Gastroesophageal sphincter (tissue), 4 donors: ENCODE data around the gene HERC5. TPM values are rescaled to one million over a fixed set of nuclear protein-coding genes. Genes with fewer than 3 reads are reported as not detected.

ENCODE experiments used
- ATAC-seq: fragments of 150-250 bp; one replicate; pipeline ENCODE4 v1.9.1; 2016; ENCODE audit warnings: mild to moderate bottlenecking, moderate library complexity
- H3K27ac ChIP-seq, 4 donors: fragments of 200-600 bp; sonication (generic) in 3 of 4; 1 replicate in 3 of 4; 2 replicates in 1 of 4; pipeline ENCODE4 v1.5.1; 2016 to 2019
- H3K27me3 ChIP-seq: fragments of 200-600 bp; sonication (generic); one replicate; pipeline ENCODE4 v1.5.1; 2019
- H3K36me3 ChIP-seq, 2 donors: fragments of 200-600 bp; sonication (generic); one replicate each; pipeline ENCODE4 v1.5.1; 2019; ENCODE audit warnings: control low read depth in 1 of 2
- H3K4me1 ChIP-seq, 3 donors: fragments of 200-600 bp; sonication (generic); 1 replicate in 2 of 3; 2 replicates in 1 of 3; pipeline ENCODE4 v1.5.1; 2016 to 2019; ENCODE audit warnings: control low read depth in 2 of 3
- H3K4me3 ChIP-seq, 2 donors: fragments of 200-600 bp; sonication (generic); one replicate each; pipeline ENCODE4 v1.5.1; 2019; ENCODE audit warnings: mild to moderate bottlenecking in 1 of 2, moderate library complexity in 1 of 2
- H3K9me3 ChIP-seq, 3 donors: fragments of 200-600 bp; sonication (generic); one replicate each; pipeline ENCODE4 v1.5.1; 2017 to 2019; ENCODE audit warnings: control low read depth in 2 of 3
- EP300 ChIP-seq: sonication (generic); formaldehyde crosslinking; IDR thresholded peaks from one replicate; pipeline ENCODE4 v1.6.1; 2017; ENCODE audit warnings: antibody characterized with exemption, mild to moderate bottlenecking
- POLR2A ChIP-seq, 2 donors: fragments of 450-650 bp; IDR thresholded peaks; one replicate each; pipeline ENCODE4 v1.6.1; 2017; ENCODE audit warnings: antibody characterized with exemption in 2 of 2, mild to moderate bottlenecking in 2 of 2, moderate library complexity in 1 of 2
- POLR2AphosphoS5 ChIP-seq: sonication (generic); formaldehyde crosslinking; IDR thresholded peaks from one replicate; pipeline ENCODE4 v1.6.1; 2017; ENCODE audit warnings: antibody characterized with exemption
- WGBS, 2 donors: methylation state at CpG; one replicate each; pipeline ENCODE4 v1.1.5; 2018; ENCODE audit warnings: low coverage in 1 of 2; 5-methylcytosine and 5-hydroxymethylcytosine counted together
- total RNA-seq, 4 donors: library from RNA; depleted of rRNA; stranded (reverse); fragments of >200 nt; gene quantifications; one replicate each; pipeline ENCODE4 v1.1.0, GENCODE V29; 2016
- TF ChIP-seq, protein P1 (sequence below), 4 experiments: fragments of 200-600 bp in 2 of 4; fragments of 450-650 bp in 2 of 4; sonication (generic) in 1 of 4; IDR thresholded peaks; one replicate each; pipeline ENCODE4 v1.5.1; 2017 to 2019; ENCODE audit warnings: antibody characterized with exemption in 4 of 4, mild to moderate bottlenecking in 2 of 4, moderate library complexity in 2 of 4

The HERC5 gene
- total RNA-seq, 4 donors from 2014 or later, result 2.2 to 5.9 (median 3.9) TPM

DNA sequence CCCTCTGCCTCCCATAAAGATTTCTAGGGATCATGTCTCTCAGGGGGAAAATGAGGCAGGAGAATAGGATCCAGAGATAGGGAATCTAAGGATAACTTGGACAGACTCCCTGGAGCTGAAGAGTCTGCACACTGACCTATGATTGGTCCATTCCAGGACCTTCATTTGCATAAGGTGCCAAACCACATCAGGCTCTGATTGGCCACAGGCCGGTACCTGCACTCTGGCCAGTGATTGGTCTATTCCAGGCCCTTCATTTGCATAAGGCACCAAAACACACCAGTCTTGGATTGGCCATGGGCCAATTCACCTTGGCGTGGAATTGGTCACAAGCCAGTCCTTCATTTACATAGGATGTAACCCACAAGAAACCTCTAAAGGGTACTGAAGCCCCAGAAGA is 4.0 kb upstream of the HERC5 start:
- Histone ChIP-seq H3K27me3 (no peaks in the 10 kb centered on the region), H3K36me3 (no peaks in the 10 kb centered on the region), H3K4me1 (peaks cover 0 to 16% (median 0%) of the 10 kb centered on the region in 3 donors), H3K4me3 (no peak overlapping the region), H3K27ac (no peak overlapping the region), H3K9me3 (no peaks in the 10 kb centered on the region)
- 29 to 100% methylated on average over 1 of the region's 2 CpGs for WGBS, 2 donors
- ATAC-seq, result no peak
- TF ChIP-seq POLR2AphosphoS5, result no peak
- no peak for TF ChIP-seq POLR2A (IDR thresholded peaks at IDR 0.05)
- TF ChIP-seq, protein P1, sequence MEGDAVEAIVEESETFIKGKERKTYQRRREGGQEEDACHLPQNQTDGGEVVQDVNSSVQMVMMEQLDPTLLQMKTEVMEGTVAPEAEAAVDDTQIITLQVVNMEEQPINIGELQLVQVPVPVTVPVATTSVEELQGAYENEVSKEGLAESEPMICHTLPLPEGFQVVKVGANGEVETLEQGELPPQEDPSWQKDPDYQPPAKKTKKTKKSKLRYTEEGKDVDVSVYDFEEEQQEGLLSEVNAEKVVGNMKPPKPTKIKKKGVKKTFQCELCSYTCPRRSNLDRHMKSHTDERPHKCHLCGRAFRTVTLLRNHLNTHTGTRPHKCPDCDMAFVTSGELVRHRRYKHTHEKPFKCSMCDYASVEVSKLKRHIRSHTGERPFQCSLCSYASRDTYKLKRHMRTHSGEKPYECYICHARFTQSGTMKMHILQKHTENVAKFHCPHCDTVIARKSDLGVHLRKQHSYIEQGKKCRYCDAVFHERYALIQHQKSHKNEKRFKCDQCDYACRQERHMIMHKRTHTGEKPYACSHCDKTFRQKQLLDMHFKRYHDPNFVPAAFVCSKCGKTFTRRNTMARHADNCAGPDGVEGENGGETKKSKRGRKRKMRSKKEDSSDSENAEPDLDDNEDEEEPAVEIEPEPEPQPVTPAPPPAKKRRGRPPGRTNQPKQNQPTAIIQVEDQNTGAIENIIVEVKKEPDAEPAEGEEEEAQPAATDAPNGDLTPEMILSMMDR (IDR thresholded peaks at IDR 0.05), result no peak
- no peak for TF ChIP-seq EP300

- Histone ChIP-seq H3K4me1 (peaks cover 0 to 21% (median 0%) of the 10 kb centered on the region in 3 donors), H3K27ac (peak overlapping the region in 3 of 4 donors; percentile 84 to 87 (median 86)), H3K9me3 (no peaks in the 10 kb centered on the region), H3K4me3 (peak overlapping the region; percentile 50 to 79), H3K36me3 (peaks cover 0 to 5% of the 10 kb centered on the region in 2 donors), H3K27me3 (no peaks in the 10 kb centered on the region)
- peak; percentile 70 for ATAC-seq
- TF ChIP-seq POLR2AphosphoS5 (no peak), POLR2A (IDR thresholded peaks at IDR 0.05) (no peak), EP300 (no peak)
- TF ChIP-seq, protein P1 (IDR thresholded peaks at IDR 0.05), result no peak
- 23 to 33% methylated on average over 13 to 24 of the region's 75 CpGs for WGBS, 2 donors
Observed at GRCh38 chr4:88457307-88458103, 586 bp downstream of the HERC5 start.

DNA sequence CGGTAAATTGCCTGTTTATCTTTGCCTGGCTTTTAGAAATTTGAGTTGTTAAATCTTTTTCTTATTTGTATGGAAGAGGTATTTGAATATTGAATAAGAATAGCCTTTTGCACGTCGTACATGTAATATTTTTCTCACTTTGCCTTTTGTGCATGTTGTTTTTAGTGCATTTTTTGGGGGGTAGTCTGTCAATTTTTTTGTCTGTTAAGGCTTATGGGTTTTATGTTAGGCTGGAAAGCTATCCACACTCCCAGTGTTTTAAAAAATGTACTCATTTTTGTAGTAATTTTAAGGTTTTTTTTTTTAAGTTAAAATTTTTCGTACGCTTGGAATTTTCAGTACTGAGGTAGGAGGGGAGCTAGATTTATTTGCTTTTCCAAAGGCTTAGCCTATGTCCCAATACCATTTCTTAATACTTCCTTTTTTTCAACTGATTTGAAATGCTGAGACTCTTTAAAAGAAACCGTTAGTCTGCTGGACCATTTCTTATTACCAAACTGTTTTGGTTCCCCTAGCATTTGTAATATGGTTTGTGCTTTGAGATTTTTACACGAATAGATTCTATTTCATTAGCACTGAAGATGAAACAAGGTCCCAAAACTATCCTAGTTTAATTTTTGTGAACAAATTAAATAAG is 1.3 kb downstream of the HERC5 start:
- Histone ChIP-seq H3K4me1 (peaks cover 0 to 21% (median 0%) of the 10 kb centered on the region in 3 donors), H3K27me3 (no peaks in the 10 kb centered on the region), H3K36me3 (peaks cover 0 to 11% of the 10 kb centered on the region in 2 donors), H3K27ac (peak overlapping the region in 3 of 4 donors; percentile 84 to 87 (median 86)), H3K9me3 (no peaks in the 10 kb centered on the region), H3K4me3 (peak overlapping the region in 1 of 2 donors; percentile 79)
- WGBS, 2 donors, result 55 to 67% methylated on average over 7 of the region's 7 CpGs
- no peak for ATAC-seq
- TF ChIP-seq POLR2A (IDR thresholded peaks at IDR 0.05) (no peak), EP300 (no peak), POLR2AphosphoS5 (no peak)
- TF ChIP-seq, protein P1 (IDR thresholded peaks at IDR 0.05), result no peak

GRCh38 chr4:88465653-88466192 is 8.8 kb downstream of the HERC5 start:
- 83 to 100% methylated on average over 1 of the region's 1 CpG for WGBS, 2 donors
- Histone ChIP-seq H3K4me3 (no peak overlapping the region), H3K36me3 (peaks cover 0 to 80% of the 10 kb centered on the region in 2 donors), H3K27ac (no peak overlapping the region), H3K27me3 (no peaks in the 10 kb centered on the region), H3K9me3 (no peaks in the 10 kb centered on the region), H3K4me1 (no peaks in the 10 kb centered on the region)
- no peak for ATAC-seq
- TF ChIP-seq POLR2AphosphoS5, result no peak
- no peak for TF ChIP-seq POLR2A (IDR thresholded peaks at IDR 0.05)
- TF ChIP-seq, protein P1 (IDR thresholded peaks at IDR 0.05), result no peak
- TF ChIP-seq EP300, result no peak
